SH-SY5Y (cell line): Measurements from ENCODE around the gene PEX14.

Experiments
- GATA2 ChIP-seq: IDR thresholded peaks from 2 replicates; pipeline ENCODE4 v1.6.1; 2011; ENCODE audit warnings: mild to moderate bottlenecking, low read depth, low read length
- GATA3 ChIP-seq: IDR thresholded peaks from 2 replicates; pipeline ENCODE4 v1.6.1; 2011; ENCODE audit warnings: low read depth, mild to moderate bottlenecking, low read length, moderate library complexity

- no peak for TF ChIP-seq GATA3
- no peak for TF ChIP-seq GATA2
Observed at GRCh38 chr1:10508511-10508951, 33.8 kb downstream of the PEX14 start.
